Measurements from ENCODE around the gene TMEM219.

Gene TMEM219

DNA sequence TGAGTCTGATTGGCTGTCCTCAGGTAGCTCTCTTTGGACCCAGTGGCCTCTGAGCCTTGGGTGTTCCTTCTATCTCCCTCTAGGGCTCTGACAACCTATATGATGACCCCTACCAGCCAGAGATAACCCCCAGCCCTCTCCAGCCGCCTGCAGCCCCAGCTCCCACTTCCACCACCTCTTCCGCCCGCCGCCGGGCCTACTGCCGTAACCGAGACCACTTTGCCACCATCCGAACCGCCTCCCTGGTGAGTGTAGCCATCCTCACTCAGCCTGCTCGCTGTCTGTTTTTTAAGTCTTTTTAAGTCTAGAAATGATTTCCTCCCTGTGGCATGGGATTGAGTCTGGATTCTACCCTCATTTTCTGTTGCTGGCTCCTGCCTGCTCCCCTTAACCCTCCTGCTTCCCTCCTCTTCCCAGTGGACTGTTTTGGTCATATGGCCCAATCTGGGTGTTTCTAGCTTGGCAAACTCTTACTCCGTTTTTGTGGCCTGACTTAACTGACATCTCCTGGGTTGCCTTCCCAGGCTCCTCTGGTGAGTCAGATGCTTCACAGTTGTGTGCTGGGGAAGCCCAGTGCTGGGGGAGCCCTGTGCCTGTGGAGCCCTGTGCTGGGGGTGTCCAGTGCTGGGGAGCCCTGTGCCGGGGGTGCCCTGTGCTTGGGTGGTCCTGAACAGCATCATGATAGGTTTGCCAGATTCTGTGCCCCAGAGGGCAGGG lies 21.7 kb downstream of the TMEM219 start:
- DNase-seq, result no peak

- DNase-seq, result no peak
These were observed 22.4 kb downstream of the TMEM219 start for GRCh38 chr16:29984137-29984763.

DNA sequence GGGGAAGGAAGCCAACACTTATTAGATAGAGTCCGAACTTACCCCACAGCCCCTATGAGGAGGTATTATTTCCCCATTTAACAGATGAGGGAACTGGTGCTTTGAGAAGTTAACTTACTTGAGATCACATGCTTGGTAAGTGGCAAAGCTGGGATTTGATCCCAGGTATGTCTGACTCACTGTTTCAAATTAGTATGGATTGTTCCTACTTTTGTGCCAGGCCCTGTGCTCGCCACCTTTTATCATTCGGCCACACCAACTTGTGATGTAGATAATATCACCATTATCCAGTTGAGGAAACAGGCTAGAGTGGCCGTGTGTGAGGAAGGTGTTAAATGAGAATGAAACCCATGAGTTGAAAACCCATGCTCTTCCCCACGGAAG lies 22.9 kb downstream of the TMEM219 start:
- no peak for DNase-seq

DNA sequence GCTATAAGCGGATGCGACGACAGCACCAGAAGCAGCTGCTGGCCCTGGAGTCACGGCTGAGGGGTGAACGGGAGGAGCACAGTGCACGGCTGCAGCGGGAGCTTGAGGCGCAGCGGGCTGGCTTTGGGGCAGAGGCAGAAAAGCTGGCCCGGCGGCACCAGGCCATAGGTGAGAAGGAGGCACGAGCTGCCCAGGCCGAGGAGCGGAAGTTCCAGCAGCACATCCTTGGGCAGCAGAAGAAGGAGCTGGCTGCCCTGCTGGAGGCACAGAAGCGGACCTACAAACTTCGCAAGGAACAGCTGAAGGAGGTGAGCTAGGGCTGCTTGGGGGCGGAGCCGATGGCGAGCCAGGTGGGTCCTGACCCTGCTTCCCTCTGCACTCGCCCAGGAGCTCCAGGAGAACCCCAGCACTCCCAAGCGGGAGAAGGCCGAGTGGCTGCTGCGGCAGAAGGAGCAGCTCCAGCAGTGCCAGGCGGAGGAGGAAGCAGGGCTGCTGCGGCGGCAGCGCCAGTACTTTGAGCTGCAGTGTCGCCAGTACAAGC lies 23.5 kb downstream of the TMEM219 start:
- DNase-seq, result no peak

GRCh38 chr16:29986231-29986630 lies 24.4 kb downstream of the TMEM219 start:
- DNase-seq, result no peak

GRCh38 chr16:29986931-29987330 lies 25.1 kb downstream of the TMEM219 start:
- DNase-seq, result no peak

- DNase-seq, result no peak
These were observed 25.6 kb downstream of the TMEM219 start for GRCh38 chr16:29987371-29988085.

- DNase-seq, result no peak
These were observed 26.6 kb downstream of the TMEM219 start for GRCh38 chr16:29988346-29989075.

DNA sequence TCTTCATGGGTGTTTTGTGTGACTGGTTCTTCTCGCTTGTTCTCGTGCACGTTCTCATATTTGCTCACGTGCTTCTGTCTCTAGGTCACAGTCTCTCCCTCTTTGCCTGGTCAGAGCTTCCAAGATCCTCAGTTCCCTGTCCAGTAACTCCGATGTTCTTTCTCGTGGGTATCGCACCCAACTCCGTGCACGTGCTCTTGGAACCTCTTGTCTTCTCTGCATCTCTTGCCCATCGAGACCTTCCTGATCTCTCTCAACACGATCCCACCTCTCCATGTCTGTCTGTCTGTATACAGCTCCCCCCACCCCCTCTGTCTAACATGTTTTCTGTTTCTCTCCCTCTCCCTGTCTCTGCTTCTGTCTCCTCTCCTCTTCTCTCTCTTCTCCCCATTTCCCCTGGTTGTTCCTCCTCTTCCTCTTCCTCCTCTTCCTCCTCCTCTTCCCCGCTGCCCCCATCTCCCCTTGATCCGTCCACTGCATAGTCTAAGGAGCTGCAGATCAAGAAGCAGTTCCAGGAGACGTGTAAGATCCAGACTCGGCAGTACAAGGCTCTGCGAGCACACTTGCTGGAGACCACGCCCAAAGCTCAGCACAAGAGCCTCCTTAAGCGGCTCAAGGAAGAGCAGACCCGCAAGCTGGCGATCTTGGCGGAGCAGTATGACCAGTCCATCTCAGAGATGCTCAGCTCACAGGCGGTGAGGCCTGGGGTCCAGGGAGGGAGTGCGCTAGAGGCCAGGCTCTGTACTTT lies 27.4 kb downstream of the TMEM219 start:
- DNase-seq, result no peak

- DNase-seq, result no peak
These were observed 28.2 kb downstream of the TMEM219 start for GRCh38 chr16:29990034-29990433.

- DNase-seq, result no peak
These were observed 29.1 kb downstream of the TMEM219 start for GRCh38 chr16:29990883-29991570.

- no peak for DNase-seq
These were observed 29.7 kb downstream of the TMEM219 start for GRCh38 chr16:29991571-29991904.

DNA sequence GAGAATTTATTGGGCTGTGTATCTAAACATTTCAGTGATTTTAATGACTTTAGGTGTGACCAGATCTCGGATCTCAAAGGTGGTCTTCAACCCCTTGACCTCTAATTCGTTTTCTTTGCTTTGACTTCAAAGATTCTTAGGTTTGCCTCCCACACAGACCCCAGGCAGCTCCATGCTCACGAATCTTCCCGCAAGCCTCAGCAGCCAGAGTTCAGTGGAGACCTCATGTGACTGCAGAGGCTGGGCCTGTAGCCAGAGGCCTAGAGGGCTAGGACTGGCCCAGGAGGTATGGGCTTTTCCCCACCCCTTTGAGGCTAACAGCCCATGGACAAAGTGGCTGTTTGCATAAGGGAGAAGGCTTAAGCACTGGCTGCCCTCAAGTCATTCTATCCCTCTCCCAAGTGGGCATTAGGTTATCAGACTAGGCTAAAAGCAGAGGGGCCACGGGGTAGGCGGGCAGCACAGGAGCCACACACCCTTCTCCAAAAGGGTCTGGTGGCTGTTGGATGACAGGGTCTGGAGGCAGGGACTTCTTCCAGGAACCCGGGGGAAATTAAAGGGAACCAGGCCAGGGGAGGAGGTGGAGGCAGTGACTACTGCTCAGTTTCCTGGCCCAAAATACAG lies 30.6 kb downstream of the TMEM219 start:
- DNase-seq, result no peak

DNA sequence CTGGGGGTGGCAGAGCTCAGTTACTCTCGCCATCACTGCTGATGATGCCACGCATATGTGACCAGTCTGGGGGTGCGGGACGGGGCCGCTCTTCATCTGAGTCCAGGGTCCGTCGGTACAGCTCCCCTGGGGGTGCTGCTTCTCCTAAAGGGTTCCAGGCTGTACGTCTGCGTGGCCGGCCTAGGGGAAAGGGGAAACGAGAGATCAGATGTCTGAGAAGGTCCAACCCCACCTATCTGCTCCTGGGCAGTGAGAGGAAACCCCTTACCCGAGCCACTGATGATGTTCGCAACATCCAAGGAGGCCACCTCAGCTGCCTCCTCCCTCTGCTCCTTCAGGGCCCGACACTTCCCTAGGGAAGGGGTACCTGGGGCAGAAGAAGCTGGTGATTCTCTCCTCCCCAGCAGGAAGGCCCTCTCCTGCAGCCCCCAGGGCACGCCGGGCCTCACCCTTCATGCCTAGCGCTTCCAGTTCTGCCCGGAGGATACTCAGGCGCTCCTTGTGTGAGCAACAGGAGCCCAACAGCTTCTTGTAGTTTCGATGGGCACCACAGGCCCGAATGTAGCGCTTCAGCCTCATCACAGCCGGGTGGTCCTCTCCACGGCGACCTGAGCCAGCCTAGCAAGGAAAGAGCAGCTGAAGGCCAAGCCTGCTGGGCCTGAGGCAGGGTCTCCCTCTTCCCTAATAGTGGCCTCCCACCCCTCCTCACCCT lies 31.5 kb downstream of the TMEM219 start:
- no peak for DNase-seq

DNA sequence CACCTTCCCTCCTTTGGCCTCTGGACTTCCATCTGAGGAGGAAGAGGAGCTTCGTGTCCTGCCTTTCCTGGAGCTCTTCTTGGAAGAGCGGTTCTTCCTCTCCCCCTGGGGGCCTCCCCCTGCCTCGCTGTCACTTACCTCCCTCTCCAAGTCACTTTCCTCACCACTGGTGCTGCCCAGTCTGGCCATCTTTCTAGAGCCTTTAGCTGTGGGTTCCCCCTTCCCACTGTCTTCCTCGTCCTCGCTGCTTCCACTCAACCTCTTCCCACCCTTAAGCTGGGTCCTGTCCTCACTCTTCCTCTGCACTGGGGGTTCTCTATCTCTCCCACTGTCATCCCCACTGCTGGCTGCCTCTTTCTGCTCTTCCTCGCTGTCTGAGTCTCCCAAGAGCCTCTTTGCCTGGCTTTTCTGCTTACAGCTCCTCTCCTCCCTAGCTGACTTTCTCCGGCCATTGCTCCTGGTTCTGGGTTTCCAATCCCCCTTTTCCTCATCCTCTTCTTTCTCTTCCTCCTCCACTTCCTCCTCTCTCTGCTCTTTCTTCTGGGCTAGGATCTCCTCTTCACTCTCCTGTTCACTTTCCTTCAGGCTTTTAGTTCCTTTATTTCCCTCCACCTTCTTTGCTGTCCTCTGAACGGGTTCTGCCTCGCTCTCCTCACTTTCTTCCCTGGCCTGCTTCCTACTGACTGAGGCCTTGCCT lies 32.2 kb downstream of the TMEM219 start:
- no peak for DNase-seq

DNA sequence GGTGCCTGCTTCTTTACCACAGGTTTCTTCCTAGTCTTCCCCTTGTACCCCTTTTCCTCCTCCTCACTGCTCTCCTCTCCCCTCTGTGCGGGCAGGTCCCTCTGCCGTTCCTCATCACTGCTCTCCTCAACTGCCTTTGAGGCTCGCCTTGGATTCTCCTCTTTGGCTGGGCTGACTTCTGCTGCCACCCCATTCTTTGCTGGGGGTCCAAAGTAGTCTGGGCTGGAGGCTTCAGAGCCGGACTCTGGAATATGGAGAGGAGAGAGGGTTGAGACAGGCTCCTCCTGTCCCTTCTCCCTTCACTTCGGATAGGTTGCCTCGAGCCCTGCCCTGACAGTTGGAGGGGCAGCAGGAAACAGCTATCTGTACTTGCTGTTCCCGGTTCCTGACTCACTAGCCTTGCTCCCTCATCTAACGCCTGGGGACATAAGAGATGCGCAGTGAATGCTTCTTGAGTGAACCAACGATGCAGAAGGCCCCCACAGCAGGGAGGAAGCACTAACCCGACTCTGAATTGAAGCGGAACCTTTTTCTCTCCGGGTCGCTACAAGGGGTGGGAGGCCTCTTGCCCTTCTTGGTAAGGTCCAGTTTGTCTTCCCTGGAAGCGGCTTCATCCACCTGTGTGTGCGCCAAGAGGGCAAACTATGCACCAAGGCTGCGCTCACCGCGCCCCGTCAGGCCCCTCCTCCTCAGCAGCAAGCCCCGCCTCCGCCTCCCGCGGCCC lies 32.9 kb downstream of the TMEM219 start:
- DNase-seq, result peak; percentile 10

DNA sequence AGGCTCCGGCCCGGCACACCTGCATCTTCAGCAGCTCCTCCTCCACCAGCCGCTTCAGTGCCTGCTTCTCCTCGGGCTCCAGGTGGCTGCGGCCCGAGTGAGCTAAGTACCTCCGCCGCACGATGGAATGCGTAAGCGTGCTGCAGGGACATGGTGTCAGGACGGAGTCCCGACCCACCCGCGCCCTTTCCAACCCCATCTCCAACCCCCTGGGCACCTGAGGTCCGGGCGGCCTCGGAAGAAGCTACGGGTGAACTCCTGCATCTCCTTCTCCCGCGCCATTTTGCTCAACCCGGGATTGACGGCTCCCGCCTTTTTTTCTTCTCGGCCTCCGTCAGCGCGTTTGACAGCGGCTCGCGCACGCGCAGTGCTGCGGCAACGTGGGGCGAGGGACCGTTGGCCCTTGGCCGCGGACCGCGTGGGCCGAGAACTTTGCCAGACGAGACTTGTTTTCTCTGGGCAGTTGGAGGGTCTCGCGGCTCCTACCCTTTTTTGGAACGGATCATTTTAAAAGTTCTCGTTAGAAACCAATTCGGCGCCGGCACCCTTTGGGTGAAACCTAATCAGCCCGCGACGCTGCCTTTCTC lies 33.5 kb downstream of the TMEM219 start, which contains the start of gene HIRIP3:
Gene HIRIP3, minus strand, starts transcription at position 294 of the 587 bp plus-strand sequence. Its CDS starts 12 bp downstream, at position 282.
- DNase-seq, result peak; percentile 89

- peak; percentile 98 for DNase-seq
These were observed 34.3 kb downstream of the TMEM219 start, which contains the start of gene INO80E for GRCh38 chr16:29995911-29996765. Gene INO80E, plus strand, starts transcription at chr16:29996241. Its CDS starts 70 bp downstream, at chr16:29996311.

All from inflammatory macrophage treated with lipopolysaccharide for 4 hours (primary cell).